NCI-H2196 (cell line): ENCODE data around the gene FAM25A.
"Not testable (repeated sequence)": the region's sequence is repeated elsewhere in the genome, so short reads cannot be mapped to it uniquely, and the experiment has no call there.

Experiments used
- DNase-seq: peaks from one replicate; lab custom pipeline; 2025; ENCODE audit not compliant: unreplicated experiment; lab: John Stamatoyannopoulos, UW

The FAM25A gene

GRCh38 chr10:87009134-87009696 is 10.9 kb upstream of the FAM25A start:
- DNase-seq = not testable (repeated sequence)

- not testable (repeated sequence) for DNase-seq
These were observed 6.6 kb upstream of the FAM25A start for GRCh38 chr10:87013528-87013927.

GRCh38 chr10:87014986-87015716 is 4.9 kb upstream of the FAM25A start:
- DNase-seq = not testable (repeated sequence)

GRCh38 chr10:87018127-87018526 is 2.0 kb upstream of the FAM25A start:
- not testable (repeated sequence) for DNase-seq

- not testable (repeated sequence) for DNase-seq
These were observed 1.0 kb upstream of the FAM25A start for GRCh38 chr10:87019066-87019465.

- DNase-seq = not testable (repeated sequence)
These were observed 590 bp upstream of the FAM25A start for GRCh38 chr10:87019504-87019903.

- DNase-seq = not testable (repeated sequence)
These were observed 5.3 kb downstream of the FAM25A start for GRCh38 chr10:87025285-87025958.

- DNase-seq = not testable (repeated sequence)
These were observed 6.8 kb downstream of the FAM25A start for GRCh38 chr10:87026747-87027508.

- DNase-seq = not testable (repeated sequence)
These were observed 10.3 kb downstream of the FAM25A start for GRCh38 chr10:87030419-87030818.

GRCh38 chr10:87030912-87031635 is 11.0 kb downstream of the FAM25A start:
- DNase-seq = no peak

- no peak for DNase-seq
These were observed 16.5 kb downstream of the FAM25A start for GRCh38 chr10:87036623-87037022.

GRCh38 chr10:87038286-87038717 is 18.2 kb downstream of the FAM25A start:
- no peak for DNase-seq

- no peak for DNase-seq
These were observed 18.7 kb downstream of the FAM25A start for GRCh38 chr10:87038786-87039185.

- DNase-seq = not testable (repeated sequence)
These were observed 23.5 kb downstream of the FAM25A start for GRCh38 chr10:87043579-87043978.

GRCh38 chr10:87045434-87045938 is 25.4 kb downstream of the FAM25A start:
- no peak for DNase-seq

- DNase-seq = no peak
These were observed 33.0 kb downstream of the FAM25A start for GRCh38 chr10:87053111-87053510.

GRCh38 chr10:87053577-87054181 is 33.6 kb downstream of the FAM25A start:
- no peak for DNase-seq

GRCh38 chr10:87054373-87055295 is 34.5 kb downstream of the FAM25A start:
- no peak for DNase-seq

GRCh38 chr10:87058171-87058570 is 38.1 kb downstream of the FAM25A start:
- no peak for DNase-seq
